ENCODE results near the gene DEGS1. TPM values are rescaled to one million over a fixed set of nuclear protein-coding genes. Genes with fewer than 3 reads are reported as not detected.

DEGS1 gene
- total and polyA plus RNA-seq, 12 donors, result 33.1 to 79.4 (median 35.7) TPM

DNA sequence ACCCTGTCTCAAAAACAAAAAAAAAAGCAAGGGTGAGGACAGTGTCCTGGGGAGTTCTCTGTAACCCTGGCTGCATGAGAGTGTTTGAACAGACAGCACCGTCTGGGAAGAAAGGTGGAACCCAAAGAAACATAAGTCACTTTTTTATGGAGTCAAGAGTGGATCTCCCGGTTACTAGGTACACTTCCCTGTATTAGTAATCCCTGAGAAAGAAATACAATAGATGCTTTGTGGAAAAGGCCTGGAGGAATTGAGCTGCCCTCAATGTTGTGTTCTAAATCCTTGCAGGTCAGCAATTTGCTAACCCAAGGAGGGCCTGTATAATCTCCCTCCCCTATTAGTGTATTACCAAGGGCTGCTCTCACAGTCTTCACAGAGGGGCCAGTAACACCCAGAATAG lies 16.6 kb downstream of the DEGS1 start:
- ATAC-seq (no peak), DNase-seq (no peak)
- intact Hi-C loops (cut with DNase I), result loop anchor here in 1 of 10 donors (2.0 kb wide), 1 partner anchor 47 kb away; no protein-coding TSS in a partner anchor
- peaks cover 0 to 9% (median 0%) of the 10 kb centered on the region in 9 donors for H3K36me3 ChIP-seq
- no peaks in the 10 kb centered on the region for H3K9me3 ChIP-seq
- TF ChIP-seq, protein P1, sequence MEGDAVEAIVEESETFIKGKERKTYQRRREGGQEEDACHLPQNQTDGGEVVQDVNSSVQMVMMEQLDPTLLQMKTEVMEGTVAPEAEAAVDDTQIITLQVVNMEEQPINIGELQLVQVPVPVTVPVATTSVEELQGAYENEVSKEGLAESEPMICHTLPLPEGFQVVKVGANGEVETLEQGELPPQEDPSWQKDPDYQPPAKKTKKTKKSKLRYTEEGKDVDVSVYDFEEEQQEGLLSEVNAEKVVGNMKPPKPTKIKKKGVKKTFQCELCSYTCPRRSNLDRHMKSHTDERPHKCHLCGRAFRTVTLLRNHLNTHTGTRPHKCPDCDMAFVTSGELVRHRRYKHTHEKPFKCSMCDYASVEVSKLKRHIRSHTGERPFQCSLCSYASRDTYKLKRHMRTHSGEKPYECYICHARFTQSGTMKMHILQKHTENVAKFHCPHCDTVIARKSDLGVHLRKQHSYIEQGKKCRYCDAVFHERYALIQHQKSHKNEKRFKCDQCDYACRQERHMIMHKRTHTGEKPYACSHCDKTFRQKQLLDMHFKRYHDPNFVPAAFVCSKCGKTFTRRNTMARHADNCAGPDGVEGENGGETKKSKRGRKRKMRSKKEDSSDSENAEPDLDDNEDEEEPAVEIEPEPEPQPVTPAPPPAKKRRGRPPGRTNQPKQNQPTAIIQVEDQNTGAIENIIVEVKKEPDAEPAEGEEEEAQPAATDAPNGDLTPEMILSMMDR (IDR thresholded peaks at IDR 0.05), result no peak
- H3K4me1 ChIP-seq, result peaks cover 1 to 35% (median 12%) of the 10 kb centered on the region in 9 donors
- WGBS, 2 donors, result 81 to 92% methylated on average over 2 of the region's 2 CpGs
- no peak overlapping the region for H3K27ac ChIP-seq
- no peaks in the 10 kb centered on the region for H3K27me3 ChIP-seq
- no peak overlapping the region for H3K4me3 ChIP-seq

DNA sequence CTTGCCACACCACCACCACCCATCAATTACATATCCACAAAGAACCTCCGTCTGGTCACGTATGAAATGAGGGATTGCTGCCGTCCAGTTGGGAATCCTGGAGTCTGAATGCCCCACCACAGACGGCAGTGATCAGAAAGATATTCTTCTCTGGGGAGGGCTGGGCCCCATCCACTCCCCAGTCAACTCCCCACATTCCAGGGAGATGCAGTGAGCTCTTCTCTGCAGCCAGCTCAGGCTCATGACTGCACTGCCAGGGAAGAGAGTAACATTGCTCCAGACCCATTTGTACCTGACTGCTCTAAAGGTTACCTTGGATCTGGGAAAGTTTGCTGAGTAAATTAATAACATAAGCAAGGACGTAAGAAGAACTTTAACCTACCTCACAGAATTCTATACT lies 18.3 kb downstream of the DEGS1 start:
- Histone ChIP-seq H3K36me3 (peaks cover 0 to 4% (median 0%) of the 10 kb centered on the region in 9 donors), H3K4me1 (peaks cover 3 to 42% (median 16%) of the 10 kb centered on the region in 9 donors), H3K27ac (no peak overlapping the region), H3K4me3 (no peak overlapping the region), H3K9me3 (no peaks in the 10 kb centered on the region), H3K27me3 (no peaks in the 10 kb centered on the region)
- TF ChIP-seq, protein P1 (IDR thresholded peaks at IDR 0.05), result no peak
- 84 to 88% methylated on average over 5 of the region's 5 CpGs for WGBS, 2 donors
- ATAC-seq (no peak), DNase-seq (no peak)
- intact Hi-C loops (cut with DNase I), result loop anchor here in 1 of 10 donors (2.0 kb wide), 1 partner anchor 45 kb away; no protein-coding TSS in a partner anchor

DNA sequence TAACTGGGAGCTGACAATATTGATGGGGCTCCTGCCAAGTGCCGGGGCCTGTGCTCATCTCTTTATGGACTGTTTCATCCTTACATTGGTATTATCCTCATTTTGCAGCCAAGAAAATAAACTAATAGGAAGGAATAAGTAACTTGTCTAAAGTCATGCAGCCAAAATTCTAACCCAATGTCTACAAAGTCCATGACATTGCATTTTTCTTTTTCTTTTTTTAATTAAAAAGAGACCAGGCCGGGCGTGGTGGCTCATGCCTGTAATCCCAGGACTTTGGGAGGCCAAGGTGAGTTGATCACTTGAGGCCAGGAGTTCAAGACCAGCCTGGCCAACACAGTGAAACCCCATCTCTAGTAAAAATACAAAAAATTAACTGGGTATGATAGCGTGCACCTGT lies 18.8 kb downstream of the DEGS1 start:
- Histone ChIP-seq H3K27ac (no peak overlapping the region), H3K9me3 (no peaks in the 10 kb centered on the region), H3K4me3 (no peak overlapping the region), H3K27me3 (no peaks in the 10 kb centered on the region), H3K4me1 (peaks cover 3 to 40% (median 16%) of the 10 kb centered on the region in 9 donors), H3K36me3 (peaks cover 0 to 4% (median 0%) of the 10 kb centered on the region in 9 donors)
- intact Hi-C loops (cut with DNase I), result loop anchor here in 1 of 10 donors (2.0 kb wide), 1 partner anchor 45 kb away; no protein-coding TSS in a partner anchor
- DNase-seq (no peak), ATAC-seq (no peak)
- 94% methylated on average over 4 of the region's 4 CpGs for WGBS, 2 donors
- TF ChIP-seq, protein P1 (IDR thresholded peaks at IDR 0.05), result no peak

DNA sequence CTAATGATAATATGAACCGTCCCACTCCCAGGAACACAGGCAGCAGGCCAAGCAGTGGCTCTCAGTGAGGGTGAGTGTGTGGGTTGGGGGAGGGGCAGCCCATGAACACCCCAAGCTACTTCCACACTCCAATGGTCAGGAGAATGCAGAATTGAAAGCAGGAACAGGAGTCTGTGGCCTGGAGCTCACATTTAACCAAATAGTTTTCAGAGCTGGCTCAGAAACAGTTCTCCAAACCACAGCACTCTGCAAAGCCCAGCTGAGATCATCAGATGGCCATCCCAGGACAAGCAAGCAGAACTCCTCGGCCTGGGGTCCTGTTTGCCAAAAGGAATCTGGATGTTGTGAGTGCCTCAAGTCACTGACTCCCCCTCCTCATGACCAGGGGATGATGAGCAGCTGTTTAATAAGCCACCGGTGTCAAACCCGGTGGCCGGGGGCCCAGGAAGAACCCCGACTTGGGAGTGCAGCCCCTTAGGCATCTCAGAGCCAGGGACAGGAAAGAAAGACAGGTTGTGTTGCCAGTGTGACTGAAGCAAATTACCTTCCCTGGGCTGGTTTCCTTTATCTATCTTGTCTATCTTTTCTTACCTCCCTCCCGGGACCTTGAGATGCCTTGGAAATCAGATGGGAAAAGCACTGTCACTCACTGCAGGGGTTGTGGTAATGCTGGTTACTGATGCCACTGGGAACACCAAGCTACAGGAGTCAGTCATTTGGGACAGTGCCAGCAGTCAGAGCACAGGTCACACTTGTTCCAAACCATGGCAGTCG lies 20.4 kb downstream of the DEGS1 start:
- WGBS, 2 donors, result 55 to 56% methylated on average over 8 of the region's 8 CpGs
- no peak overlapping the region for H3K4me3 ChIP-seq

More for the DNA sequence above, 20.4 kb downstream of the DEGS1 start:
- H3K27me3 ChIP-seq, result no peaks in the 10 kb centered on the region
- H3K9me3 ChIP-seq, result no peaks in the 10 kb centered on the region
- peaks cover 0 to 4% (median 0%) of the 10 kb centered on the region in 9 donors for H3K36me3 ChIP-seq
- peaks cover 3 to 38% (median 16%) of the 10 kb centered on the region in 9 donors for H3K4me1 ChIP-seq
- DNase-seq (peak; percentile 28 to 44), ATAC-seq (peak; percentile 52 to 82 (median 70))
- TF ChIP-seq, protein P1 (IDR thresholded peaks at IDR 0.05), result no peak
- intact Hi-C loops (cut with DNase I), result no loop called here
- H3K27ac ChIP-seq, result peak overlapping the region in 2 of 10 donors; percentile 35 to 83
